ENCODE results near the gene GABRA5.
A peak's percentile ranks its signal among the peaks of the same experiment; 100 is the strongest.

GABRA5 gene

GRCh38 chr15:26972636-26973035 is 105.8 kb downstream of the GABRA5 start:
- H3K4me3 ChIP-seq (ENCODE audit: low read length, poor library complexity, severe bottlenecking): no peak overlapping the region
- H3K9ac ChIP-seq (ENCODE audit: low read depth, low read length, poor library complexity, severe bottlenecking): no peak overlapping the region
- peaks cover 8% of the 10 kb centered on the region; the same call in 1 of the 2 replicates for H3K9me3 ChIP-seq (ENCODE audit: insufficient read depth, low read depth, low read length)
- H3K4me1 ChIP-seq (ENCODE audit: insufficient read depth, low read length, poor library complexity, severe bottlenecking): no peaks in the 10 kb centered on the region
- no peaks in the 10 kb centered on the region for H3F3A ChIP-seq (ENCODE audit: low read depth)
- no peak overlapping the region for H2AFZ ChIP-seq (ENCODE audit: low read length)
- no peaks in the 10 kb centered on the region for H3K9me2 ChIP-seq (replicated peaks; ENCODE audit: low read depth, low read length)
- H3K36me3 ChIP-seq (ENCODE audit: insufficient read depth, low read length): no peaks in the 10 kb centered on the region
- no peaks in the 10 kb centered on the region for H3K27me3 ChIP-seq (ENCODE audit: insufficient read depth, low read length, poor library complexity, severe bottlenecking)
- H4K20me1 ChIP-seq (ENCODE audit: insufficient read depth, low read length, poor library complexity, severe bottlenecking): no peaks in the 10 kb centered on the region
- H3K4me2 ChIP-seq (ENCODE audit: low read depth, low read length, poor library complexity, severe bottlenecking): no peak overlapping the region
- no peaks in the 10 kb centered on the region for H3K79me2 ChIP-seq (ENCODE audit: insufficient read depth, low read length)
- TF ChIP-seq EZH2phosphoT487 (IDR thresholded peaks at IDR 0.05; ENCODE audit: borderline replicate concordance) (no peak), CTCF (conservative IDR thresholded peaks at IDR 0.05; ENCODE audit: low read length) (no peak)

- TF ChIP-seq CTCF (conservative IDR thresholded peaks at IDR 0.05; ENCODE audit: low read length): 0 out of 2 replicates have a peak, but pooled peaks have one; percentile 23
- TF ChIP-seq EZH2phosphoT487 (IDR thresholded peaks at IDR 0.05; ENCODE audit: borderline replicate concordance): no peak
- no peak overlapping the region for H3K9ac ChIP-seq (ENCODE audit: low read depth, low read length, poor library complexity, severe bottlenecking)
- H3K9me2 ChIP-seq (replicated peaks; ENCODE audit: low read depth, low read length): no peaks in the 10 kb centered on the region
- H3K9me3 ChIP-seq (ENCODE audit: insufficient read depth, low read depth, low read length): peaks cover 11% of the 10 kb centered on the region; the same call in 1 of the 2 replicates
- H3K79me2 ChIP-seq (ENCODE audit: insufficient read depth, low read length): no peaks in the 10 kb centered on the region
- no peaks in the 10 kb centered on the region for H3K36me3 ChIP-seq (ENCODE audit: insufficient read depth, low read length)
- no peak overlapping the region for H2AFZ ChIP-seq (ENCODE audit: low read length)
- no peaks in the 10 kb centered on the region for H4K20me1 ChIP-seq (ENCODE audit: insufficient read depth, low read length, poor library complexity, severe bottlenecking)
- no peaks in the 10 kb centered on the region for H3F3A ChIP-seq (ENCODE audit: low read depth)
- H3K27me3 ChIP-seq (ENCODE audit: insufficient read depth, low read length, poor library complexity, severe bottlenecking): no peaks in the 10 kb centered on the region
- no peaks in the 10 kb centered on the region for H3K4me1 ChIP-seq (ENCODE audit: insufficient read depth, low read length, poor library complexity, severe bottlenecking)
- H3K4me2 ChIP-seq (ENCODE audit: low read depth, low read length, poor library complexity, severe bottlenecking): no peak overlapping the region
- no peak overlapping the region for H3K4me3 ChIP-seq (ENCODE audit: low read length, poor library complexity, severe bottlenecking)
Observed at GRCh38 chr15:26974120-26974780, 107.4 kb downstream of the GABRA5 start.

- Histone ChIP-seq H3K4me2 (ENCODE audit: low read depth, low read length, poor library complexity, severe bottlenecking) (no peak overlapping the region), H2AFZ (ENCODE audit: low read length) (no peak overlapping the region), H3F3A (ENCODE audit: low read depth) (no peaks in the 10 kb centered on the region), H3K9me3 (ENCODE audit: insufficient read depth, low read depth, low read length) (peaks cover 2% of the 10 kb centered on the region; the same call in 1 of the 2 replicates), H3K27me3 (ENCODE audit: insufficient read depth, low read length, poor library complexity, severe bottlenecking) (no peaks in the 10 kb centered on the region), H3K36me3 (ENCODE audit: insufficient read depth, low read length) (no peaks in the 10 kb centered on the region), H4K20me1 (ENCODE audit: insufficient read depth, low read length, poor library complexity, severe bottlenecking) (no peaks in the 10 kb centered on the region), H3K4me1 (ENCODE audit: insufficient read depth, low read length, poor library complexity, severe bottlenecking) (no peaks in the 10 kb centered on the region), H3K9ac (ENCODE audit: low read depth, low read length, poor library complexity, severe bottlenecking) (no peak overlapping the region), H3K4me3 (ENCODE audit: low read length, poor library complexity, severe bottlenecking) (no peak overlapping the region), H3K9me2 (replicated peaks; ENCODE audit: low read depth, low read length) (no peaks in the 10 kb centered on the region), H3K79me2 (ENCODE audit: insufficient read depth, low read length) (no peaks in the 10 kb centered on the region)
- TF ChIP-seq EZH2phosphoT487 (IDR thresholded peaks at IDR 0.05; ENCODE audit: borderline replicate concordance) (no peak), CTCF (conservative IDR thresholded peaks at IDR 0.05; ENCODE audit: low read length) (no peak)
Observed at GRCh38 chr15:26981492-26981891, 114.6 kb downstream of the GABRA5 start.

Data from Loucy (cell line).